ENCODE measurements around the gene MAN1B1. TPM values are rescaled to one million over a fixed set of nuclear protein-coding genes. Genes with fewer than 3 reads are reported as not detected.
"Not testable (repeated sequence)": the region's sequence is repeated elsewhere in the genome, so short reads cannot be mapped to it uniquely, and the experiment has no call there.

Gene MAN1B1
- total and polyA plus RNA-seq, 4 donors = 38.3 to 81.3 (median 62.3) TPM

- WGBS (ENCODE audit: insufficient coverage) = 68% methylated on average over 19 of the region's 21 CpGs
- no peaks in the 10 kb centered on the region for H3K9me3 ChIP-seq (ENCODE audit: control insufficient read depth, insufficient read depth, low read length)
- peaks cover 34% of the 10 kb centered on the region for H3K36me3 ChIP-seq (ENCODE audit: control insufficient read depth, insufficient read depth, low read length)
- H3K4me3 ChIP-seq (ENCODE audit: low read depth, low read length) = no peak overlapping the region
- DNase-seq (ENCODE audit: low read depth in 4 of 6, low spot score in 6 of 6) = no peak
- peaks cover 12% of the 10 kb centered on the region for H3K27me3 ChIP-seq (ENCODE audit: control insufficient read depth, insufficient read depth, low read length)
- H3K27ac ChIP-seq (ENCODE audit: low read depth, low read length) = no peak overlapping the region
- peaks cover 22% of the 10 kb centered on the region for H3K4me1 ChIP-seq (ENCODE audit: control insufficient read depth, insufficient read depth, low read length)
These were observed 28.7 kb downstream of the MAN1B1 start for GRCh38 chr9:137115394-137116026.

- H3K9me3 ChIP-seq (ENCODE audit: control insufficient read depth, insufficient read depth, low read length) = no peaks in the 10 kb centered on the region
- peak in 2 of 6 donors; percentile 32 to 76 for DNase-seq (ENCODE audit: low read depth in 4 of 6, low spot score in 6 of 6)
- H3K27me3 ChIP-seq (ENCODE audit: control insufficient read depth, insufficient read depth, low read length) = peaks cover 12% of the 10 kb centered on the region
- no peak overlapping the region for H3K27ac ChIP-seq (ENCODE audit: low read depth, low read length)
- peaks cover 29% of the 10 kb centered on the region for H3K36me3 ChIP-seq (ENCODE audit: control insufficient read depth, insufficient read depth, low read length)
- peaks cover 22% of the 10 kb centered on the region for H3K4me1 ChIP-seq (ENCODE audit: control insufficient read depth, insufficient read depth, low read length)
- H3K4me3 ChIP-seq (ENCODE audit: low read depth, low read length) = no peak overlapping the region
- WGBS (ENCODE audit: insufficient coverage) = 28% methylated on average over 5 of the region's 6 CpGs
These were observed 29.3 kb downstream of the MAN1B1 start for GRCh38 chr9:137116027-137116507.

- no peak for DNase-seq (ENCODE audit: low read depth in 4 of 6, low spot score in 6 of 6)
- H3K4me1 ChIP-seq (ENCODE audit: control insufficient read depth, insufficient read depth, low read length) = peaks cover 22% of the 10 kb centered on the region
- no peak overlapping the region for H3K27ac ChIP-seq (ENCODE audit: low read depth, low read length)
- no peaks in the 10 kb centered on the region for H3K9me3 ChIP-seq (ENCODE audit: control insufficient read depth, insufficient read depth, low read length)
- 76% methylated on average over 14 of the region's 17 CpGs for WGBS (ENCODE audit: insufficient coverage)
- no peak overlapping the region for H3K4me3 ChIP-seq (ENCODE audit: low read depth, low read length)
- peaks cover 12% of the 10 kb centered on the region for H3K27me3 ChIP-seq (ENCODE audit: control insufficient read depth, insufficient read depth, low read length)
- H3K36me3 ChIP-seq (ENCODE audit: control insufficient read depth, insufficient read depth, low read length) = peaks cover 22% of the 10 kb centered on the region
These were observed 29.9 kb downstream of the MAN1B1 start for GRCh38 chr9:137116728-137117127.

GRCh38 chr9:137117269-137117731 is 30.5 kb downstream of the MAN1B1 start:
- Histone ChIP-seq H3K27ac (ENCODE audit: low read depth, low read length) (no peak overlapping the region), H3K36me3 (ENCODE audit: control insufficient read depth, insufficient read depth, low read length) (peaks cover 16% of the 10 kb centered on the region), H3K27me3 (ENCODE audit: control insufficient read depth, insufficient read depth, low read length) (peaks cover 12% of the 10 kb centered on the region), H3K4me1 (ENCODE audit: control insufficient read depth, insufficient read depth, low read length) (peaks cover 22% of the 10 kb centered on the region), H3K4me3 (ENCODE audit: low read depth, low read length) (no peak overlapping the region), H3K9me3 (ENCODE audit: control insufficient read depth, insufficient read depth, low read length) (no peaks in the 10 kb centered on the region)
- WGBS (ENCODE audit: insufficient coverage) = 83% methylated on average over 7 of the region's 15 CpGs
- no peak for DNase-seq (ENCODE audit: low read depth in 4 of 6, low spot score in 6 of 6)

GRCh38 chr9:137118092-137118603 is 31.4 kb downstream of the MAN1B1 start:
- DNase-seq (ENCODE audit: low read depth in 4 of 6, low spot score in 6 of 6); H3K9me3 ChIP-seq (ENCODE audit: control insufficient read depth, insufficient read depth, low read length); H3K27ac ChIP-seq (ENCODE audit: low read depth, low read length); H3K36me3 ChIP-seq (ENCODE audit: control insufficient read depth, insufficient read depth, low read length); H3K4me3 ChIP-seq (ENCODE audit: low read depth, low read length): not testable (repeated sequence)
- Histone ChIP-seq H3K4me1 (ENCODE audit: control insufficient read depth, insufficient read depth, low read length) (peaks cover 22% of the 10 kb centered on the region), H3K27me3 (ENCODE audit: control insufficient read depth, insufficient read depth, low read length) (peaks cover 11% of the 10 kb centered on the region)
- 100% methylated on average over 2 of the region's 12 CpGs for WGBS (ENCODE audit: insufficient coverage)

GRCh38 chr9:137121927-137122795 is 35.4 kb downstream of the MAN1B1 start:
- WGBS (ENCODE audit: insufficient coverage) = 56% methylated on average over 7 of the region's 25 CpGs

GRCh38 chr9:137122796-137123467 is 36.1 kb downstream of the MAN1B1 start:
- WGBS (ENCODE audit: insufficient coverage) = 89% methylated on average over 12 of the region's 16 CpGs
- not testable (repeated sequence) for H3K27ac ChIP-seq (ENCODE audit: low read depth, low read length); H3K9me3 ChIP-seq (ENCODE audit: control insufficient read depth, insufficient read depth, low read length); DNase-seq (ENCODE audit: low read depth in 4 of 6, low spot score in 6 of 6); H3K36me3 ChIP-seq (ENCODE audit: control insufficient read depth, insufficient read depth, low read length); H3K27me3 ChIP-seq (ENCODE audit: control insufficient read depth, insufficient read depth, low read length); H3K4me3 ChIP-seq (ENCODE audit: low read depth, low read length)
- H3K4me1 ChIP-seq (ENCODE audit: control insufficient read depth, insufficient read depth, low read length) = peaks cover 10% of the 10 kb centered on the region

More at GRCh38 chr9:137121927-137122795, 35.4 kb downstream of the MAN1B1 start:
- not testable (repeated sequence) for H3K4me1 ChIP-seq (ENCODE audit: control insufficient read depth, insufficient read depth, low read length); H3K4me3 ChIP-seq (ENCODE audit: low read depth, low read length); DNase-seq (ENCODE audit: low read depth in 4 of 6, low spot score in 6 of 6); H3K36me3 ChIP-seq (ENCODE audit: control insufficient read depth, insufficient read depth, low read length); H3K27me3 ChIP-seq (ENCODE audit: control insufficient read depth, insufficient read depth, low read length); H3K27ac ChIP-seq (ENCODE audit: low read depth, low read length); H3K9me3 ChIP-seq (ENCODE audit: control insufficient read depth, insufficient read depth, low read length)

- 89% methylated on average over 3 of the region's 5 CpGs for WGBS (ENCODE audit: insufficient coverage)
- peaks cover 16% of the 10 kb centered on the region for H3K4me1 ChIP-seq (ENCODE audit: control insufficient read depth, insufficient read depth, low read length)
- no peak overlapping the region for H3K27ac ChIP-seq (ENCODE audit: low read depth, low read length)
- peaks cover 4% of the 10 kb centered on the region for H3K36me3 ChIP-seq (ENCODE audit: control insufficient read depth, insufficient read depth, low read length)
- no peak for DNase-seq (ENCODE audit: low read depth in 4 of 6, low spot score in 6 of 6)
- no peaks in the 10 kb centered on the region for H3K9me3 ChIP-seq (ENCODE audit: control insufficient read depth, insufficient read depth, low read length)
- H3K27me3 ChIP-seq (ENCODE audit: control insufficient read depth, insufficient read depth, low read length) = no peaks in the 10 kb centered on the region
- H3K4me3 ChIP-seq (ENCODE audit: low read depth, low read length) = no peak overlapping the region
These were observed 36.7 kb downstream of the MAN1B1 start for GRCh38 chr9:137123468-137123837.

- not testable (repeated sequence) for DNase-seq (ENCODE audit: low read depth in 4 of 6, low spot score in 6 of 6); H3K36me3 ChIP-seq (ENCODE audit: control insufficient read depth, insufficient read depth, low read length); H3K9me3 ChIP-seq (ENCODE audit: control insufficient read depth, insufficient read depth, low read length); H3K27me3 ChIP-seq (ENCODE audit: control insufficient read depth, insufficient read depth, low read length); H3K4me3 ChIP-seq (ENCODE audit: low read depth, low read length); H3K27ac ChIP-seq (ENCODE audit: low read depth, low read length)
- peaks cover 21% of the 10 kb centered on the region for H3K4me1 ChIP-seq (ENCODE audit: control insufficient read depth, insufficient read depth, low read length)
- 100% methylated on average over 1 of the region's 5 CpGs for WGBS (ENCODE audit: insufficient coverage)
These were observed 37.2 kb downstream of the MAN1B1 start for GRCh38 chr9:137123952-137124462.
